Measurements from ENCODE around the gene LAMA4. TPM values are rescaled to one million over a fixed set of nuclear protein-coding genes. Genes with fewer than 3 reads are reported as not detected.

LAMA4 gene
- total RNA-seq, 2 donors from 2014 or later: 0.14 TPM; not detected in 1

DNA sequence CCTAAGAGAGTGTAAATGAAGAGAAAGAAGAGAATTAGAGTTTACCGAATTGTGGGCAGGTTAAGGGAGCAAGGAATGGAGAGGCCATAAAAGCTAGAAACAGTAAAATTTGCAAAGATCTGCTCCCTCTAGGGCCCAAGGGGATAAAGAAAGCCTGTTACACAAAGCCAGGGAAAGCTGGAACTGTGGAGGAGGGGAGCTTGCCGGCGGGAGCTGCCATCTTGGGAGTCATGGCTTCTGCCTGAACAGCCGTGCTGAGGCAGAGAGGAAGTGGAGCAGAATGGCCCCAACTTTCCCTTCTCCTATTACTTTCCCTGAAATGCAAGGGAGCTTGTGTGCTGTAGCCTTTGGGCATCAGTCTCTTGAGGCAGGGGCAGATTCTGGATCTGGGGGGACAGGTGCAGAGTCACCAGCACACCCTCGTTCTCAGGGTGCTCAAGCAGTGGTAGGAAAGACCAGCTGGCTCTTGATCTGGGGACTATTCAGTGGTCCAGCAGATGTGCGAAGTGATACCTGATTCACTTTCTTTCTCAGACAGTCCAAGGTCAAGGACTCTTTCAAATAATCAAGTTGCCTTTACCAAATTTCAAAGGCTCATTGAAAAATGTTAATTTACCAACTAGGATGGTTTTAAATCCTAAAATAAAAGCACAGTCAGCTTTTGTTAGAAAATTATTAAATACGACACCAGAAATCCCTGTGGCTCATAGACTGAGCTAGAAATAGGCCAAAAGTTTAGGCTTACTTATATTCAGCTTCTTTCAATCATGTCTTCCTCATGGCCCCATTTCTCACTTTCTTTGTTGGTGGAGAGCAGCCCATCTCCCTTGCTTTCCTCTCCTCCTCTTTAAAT lies 25.7 kb downstream of the LAMA4 start:
- Mint-ChIP-seq H3K4me3 (no peak overlapping the region), H3K36me3 (ENCODE audit: insufficient read depth in 2 of 2) (no peaks in the 10 kb centered on the region), H3K27ac (no peak overlapping the region), H3K4me1 (ENCODE audit: low read depth) (no peaks in the 10 kb centered on the region), H3K9me3 (no peaks in the 10 kb centered on the region), H3K27me3 (ENCODE audit: low read depth) (peaks cover 53% of the 10 kb centered on the region)
- DNase-seq (no peak), ATAC-seq (replicated peaks in 1 of 2) (no peak)

DNA sequence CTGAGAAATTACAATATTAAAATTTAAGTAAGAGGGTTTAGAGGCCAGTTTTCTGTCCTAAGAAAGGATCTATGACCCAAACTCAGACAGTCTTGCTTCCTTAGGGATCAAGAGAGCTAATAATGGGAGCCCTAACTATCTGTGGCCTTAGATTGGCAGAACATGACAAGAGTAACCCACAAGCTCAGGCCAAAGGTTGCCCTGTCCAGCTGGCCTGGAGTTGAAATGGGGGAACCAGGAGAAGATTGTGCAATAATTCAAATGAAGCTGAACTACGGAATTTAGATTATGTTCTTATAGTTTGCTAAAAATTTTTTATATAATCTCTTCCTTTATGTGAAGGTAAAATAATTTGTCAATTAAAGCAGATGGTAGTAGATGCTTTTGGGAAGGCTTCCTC lies 26.4 kb downstream of the LAMA4 start:
- Mint-ChIP-seq H3K27ac (no peak overlapping the region), H3K27me3 (ENCODE audit: low read depth) (peaks cover 51% of the 10 kb centered on the region), H3K9me3 (no peaks in the 10 kb centered on the region), H3K4me3 (no peak overlapping the region), H3K4me1 (ENCODE audit: low read depth) (no peaks in the 10 kb centered on the region), H3K36me3 (ENCODE audit: insufficient read depth in 2 of 2) (no peaks in the 10 kb centered on the region)
- ATAC-seq (replicated peaks in 1 of 2) (no peak), DNase-seq (no peak)

DNA sequence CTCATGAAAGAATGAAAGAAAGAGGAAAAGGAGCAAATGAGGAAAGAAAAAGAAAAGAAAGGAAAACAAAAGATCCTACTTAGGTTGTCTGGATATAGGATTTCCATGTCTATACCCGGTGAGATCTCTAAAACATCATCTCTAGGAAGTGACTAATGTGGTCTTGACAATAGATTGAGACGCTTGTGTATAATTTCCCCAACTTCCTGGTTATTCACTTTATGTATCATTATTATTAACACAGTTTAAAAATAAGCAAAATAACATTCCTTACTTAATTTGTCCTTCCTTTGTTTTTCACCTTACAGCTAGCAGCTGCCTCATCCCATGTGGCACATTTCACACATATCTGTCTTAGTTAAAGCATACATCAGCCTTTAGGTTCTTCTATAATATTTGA lies 27.0 kb downstream of the LAMA4 start:
- no peak for ATAC-seq (replicated peaks in 1 of 2)
- H3K4me3 Mint-ChIP-seq: no peak overlapping the region
- no peaks in the 10 kb centered on the region for H3K36me3 Mint-ChIP-seq (ENCODE audit: insufficient read depth in 2 of 2)
- H3K27me3 Mint-ChIP-seq (ENCODE audit: low read depth): peaks cover 48% of the 10 kb centered on the region
- H3K9me3 Mint-ChIP-seq: no peaks in the 10 kb centered on the region
- DNase-seq: no peak
- H3K27ac Mint-ChIP-seq: no peak overlapping the region
- H3K4me1 Mint-ChIP-seq (ENCODE audit: low read depth): no peaks in the 10 kb centered on the region

DNA sequence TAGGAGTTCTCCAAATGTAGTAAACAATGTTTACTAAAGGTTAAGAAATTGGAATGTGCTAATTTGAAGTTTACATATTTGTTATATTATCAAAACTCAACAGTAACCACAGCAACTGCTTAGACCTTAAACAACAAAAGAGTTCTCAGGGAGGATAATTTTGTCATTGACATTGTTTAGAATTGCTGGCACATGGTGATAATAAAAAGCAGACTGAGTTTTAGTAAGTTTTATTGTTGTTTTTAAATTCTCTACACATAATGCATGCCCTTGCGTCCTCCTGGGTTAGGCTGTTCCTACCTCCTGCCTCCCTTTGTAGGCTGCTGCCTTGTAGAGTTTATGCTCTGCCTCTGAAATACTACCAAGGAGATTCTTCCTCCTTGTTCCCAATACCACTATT lies 28.7 kb downstream of the LAMA4 start:
- Mint-ChIP-seq H3K27me3 (ENCODE audit: low read depth) (peaks cover 53% of the 10 kb centered on the region), H3K9me3 (no peaks in the 10 kb centered on the region), H3K4me1 (ENCODE audit: low read depth) (no peaks in the 10 kb centered on the region), H3K36me3 (ENCODE audit: insufficient read depth in 2 of 2) (no peaks in the 10 kb centered on the region), H3K27ac (no peak overlapping the region), H3K4me3 (no peak overlapping the region)
- DNase-seq (no peak), ATAC-seq (replicated peaks in 1 of 2) (no peak)

DNA sequence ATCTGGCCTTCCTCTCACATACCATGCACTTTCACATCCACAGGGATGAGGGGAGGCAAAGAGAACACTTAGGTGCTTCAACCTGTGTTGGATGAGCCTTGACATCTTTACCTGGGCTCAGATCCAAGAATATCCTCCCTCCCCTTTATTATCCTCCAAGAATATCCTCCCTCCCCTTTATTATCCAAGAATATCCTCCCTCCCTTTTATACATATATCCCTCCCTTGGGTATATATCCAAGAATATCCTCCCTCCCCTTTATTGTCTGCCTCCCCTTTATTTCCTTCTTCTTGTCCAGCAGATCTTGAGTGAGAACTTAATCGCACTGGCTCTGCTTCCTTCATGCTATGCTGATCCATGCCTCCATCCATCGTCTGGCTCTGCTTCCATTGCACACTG lies 30.3 kb downstream of the LAMA4 start:
- Mint-ChIP-seq H3K27ac (no peak overlapping the region), H3K4me1 (ENCODE audit: low read depth) (no peaks in the 10 kb centered on the region), H3K9me3 (no peaks in the 10 kb centered on the region), H3K4me3 (no peak overlapping the region), H3K27me3 (ENCODE audit: low read depth) (peaks cover 43% of the 10 kb centered on the region), H3K36me3 (ENCODE audit: insufficient read depth in 2 of 2) (no peaks in the 10 kb centered on the region)
- DNase-seq (no peak), ATAC-seq (replicated peaks in 1 of 2) (no peak)

DNA sequence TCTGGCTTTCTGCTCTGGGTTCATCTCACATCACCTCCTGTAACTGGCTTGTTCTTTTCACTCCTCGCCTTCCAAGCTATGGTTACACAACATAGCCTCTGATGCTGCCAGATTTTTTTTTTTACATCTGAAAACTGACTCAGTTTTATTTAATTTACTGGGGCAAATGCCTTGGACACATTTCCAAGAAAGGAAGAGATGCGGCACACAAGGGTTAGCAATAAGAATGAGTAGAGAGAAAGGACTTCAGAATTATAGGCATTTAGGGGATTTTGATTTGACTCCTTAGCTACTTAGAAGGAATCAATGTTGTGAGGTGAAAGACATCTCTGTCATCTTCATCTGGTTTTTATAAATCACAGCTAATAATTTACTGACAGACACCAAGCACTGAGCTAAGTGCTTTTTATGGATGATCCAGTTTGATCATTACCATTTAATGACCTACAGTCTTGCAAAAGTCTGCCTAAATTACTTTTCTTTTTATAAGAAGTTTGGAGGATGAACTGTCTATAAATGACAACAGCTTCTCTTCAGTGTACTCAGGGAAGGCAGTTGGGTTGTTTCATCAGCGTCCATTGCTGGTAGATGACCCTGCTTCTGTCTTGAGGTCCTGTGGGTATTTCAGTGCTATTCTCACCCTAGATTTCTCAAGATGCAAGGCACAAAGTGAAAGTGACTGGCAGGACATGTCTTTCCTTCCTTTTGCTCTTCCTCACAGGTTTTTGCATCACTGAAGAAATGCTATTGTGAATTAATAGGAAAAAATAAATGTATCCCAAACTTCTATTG lies 31.1 kb downstream of the LAMA4 start:
- DNase-seq (no peak), ATAC-seq (replicated peaks in 1 of 2) (no peak)
- Mint-ChIP-seq H3K9me3 (no peaks in the 10 kb centered on the region), H3K36me3 (ENCODE audit: insufficient read depth in 2 of 2) (no peaks in the 10 kb centered on the region), H3K4me1 (ENCODE audit: low read depth) (no peaks in the 10 kb centered on the region), H3K27ac (no peak overlapping the region), H3K27me3 (ENCODE audit: low read depth) (peaks cover 35% of the 10 kb centered on the region), H3K4me3 (no peak overlapping the region)

DNA sequence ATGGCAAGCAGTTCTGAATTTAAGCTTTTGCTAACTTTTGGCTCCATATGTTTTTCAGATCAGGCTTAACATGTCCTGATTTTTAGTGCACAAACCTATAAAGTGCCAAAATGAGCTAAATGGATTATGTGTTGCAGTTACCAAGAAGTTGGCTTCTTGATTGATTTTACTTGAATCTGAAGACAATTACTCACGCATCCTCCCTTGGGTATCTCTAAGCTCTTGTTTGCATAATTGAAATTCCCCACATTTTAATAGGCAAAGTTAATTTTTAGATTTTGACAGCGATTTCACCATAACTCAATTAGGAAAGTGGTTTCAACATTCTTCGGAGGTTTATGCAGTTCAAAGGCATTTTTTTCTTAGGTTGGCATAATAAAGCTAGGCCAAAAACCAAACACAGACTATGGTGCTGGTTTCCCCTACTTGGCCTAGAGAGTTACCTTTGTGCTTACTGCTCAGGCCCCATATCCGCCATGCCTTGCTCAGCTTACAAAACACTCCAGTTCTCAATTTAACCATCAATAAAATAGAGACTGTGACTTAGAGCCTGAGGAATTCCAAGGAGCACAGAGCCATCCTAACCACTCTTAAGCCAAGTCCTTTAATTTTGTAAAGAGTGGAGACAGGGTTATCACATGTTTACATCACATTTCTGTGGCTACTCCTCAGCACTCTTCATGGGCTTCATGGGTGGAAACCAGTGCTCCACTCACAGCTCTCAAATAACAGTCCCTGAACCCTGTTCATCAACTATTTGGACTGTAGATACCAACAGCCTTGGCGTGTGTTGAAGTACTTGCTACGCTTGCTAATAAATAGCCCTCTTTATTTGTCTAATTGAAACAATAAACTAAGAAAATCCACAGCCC lies 32.1 kb downstream of the LAMA4 start:
- Mint-ChIP-seq H3K4me1 (ENCODE audit: low read depth) (no peaks in the 10 kb centered on the region), H3K27me3 (ENCODE audit: low read depth) (peaks cover 31% of the 10 kb centered on the region), H3K4me3 (no peak overlapping the region), H3K27ac (no peak overlapping the region), H3K9me3 (no peaks in the 10 kb centered on the region), H3K36me3 (ENCODE audit: insufficient read depth in 2 of 2) (no peaks in the 10 kb centered on the region)
- ATAC-seq (replicated peaks in 1 of 2): no peak
- DNase-seq: no peak

DNA sequence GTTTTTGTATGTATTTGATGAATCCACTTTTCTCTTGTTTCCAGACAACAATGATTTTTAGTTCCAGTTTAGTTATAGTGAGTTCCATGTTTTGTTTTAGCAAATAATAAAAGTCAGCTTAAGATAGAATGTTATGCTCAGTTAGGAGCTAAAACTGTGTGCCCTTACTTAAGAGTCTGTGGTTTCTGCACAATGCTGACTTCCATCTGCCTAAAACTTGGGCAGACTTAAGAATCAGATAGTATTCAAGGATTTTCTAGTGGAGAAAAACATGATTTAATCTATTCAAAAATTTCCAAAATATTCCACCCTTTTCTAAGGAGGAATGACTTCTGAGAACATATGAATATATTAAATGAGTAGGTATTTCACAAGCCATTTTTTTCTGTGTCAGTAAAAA lies 32.8 kb downstream of the LAMA4 start:
- H3K9me3 Mint-ChIP-seq: no peaks in the 10 kb centered on the region
- H3K27ac Mint-ChIP-seq: no peak overlapping the region
- H3K4me3 Mint-ChIP-seq: no peak overlapping the region
- no peaks in the 10 kb centered on the region for H3K4me1 Mint-ChIP-seq (ENCODE audit: low read depth)
- no peaks in the 10 kb centered on the region for H3K36me3 Mint-ChIP-seq (ENCODE audit: insufficient read depth in 2 of 2)
- DNase-seq (no peak), ATAC-seq (replicated peaks in 1 of 2) (no peak)
- H3K27me3 Mint-ChIP-seq (ENCODE audit: low read depth): peaks cover 31% of the 10 kb centered on the region

DNA sequence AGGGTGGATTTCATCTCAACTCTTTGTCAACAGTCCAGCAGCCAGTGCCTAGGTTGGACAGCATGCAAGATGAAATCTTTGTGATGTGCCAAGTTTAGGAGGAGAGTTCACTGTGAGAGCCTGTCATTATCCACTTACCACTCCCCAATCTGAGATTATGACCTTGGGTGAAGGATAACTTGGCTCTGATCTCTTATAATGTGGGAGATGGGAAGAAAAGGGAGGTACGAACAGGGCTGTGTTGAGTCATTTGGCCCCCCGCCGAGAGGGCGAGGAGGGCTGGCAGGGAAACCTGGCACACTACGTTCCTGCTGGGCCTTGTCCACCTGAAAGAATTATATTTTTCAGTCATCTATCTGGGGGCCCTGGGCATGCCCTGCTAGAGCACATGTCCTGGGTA lies 35.8 kb downstream of the LAMA4 start:
- DNase-seq (no peak), ATAC-seq (replicated peaks in 1 of 2) (no peak)
- Mint-ChIP-seq H3K4me1 (ENCODE audit: low read depth) (no peaks in the 10 kb centered on the region), H3K36me3 (ENCODE audit: insufficient read depth in 2 of 2) (no peaks in the 10 kb centered on the region), H3K27me3 (ENCODE audit: low read depth) (peaks cover 20% of the 10 kb centered on the region), H3K9me3 (no peaks in the 10 kb centered on the region), H3K4me3 (no peak overlapping the region), H3K27ac (no peak overlapping the region)

DNA sequence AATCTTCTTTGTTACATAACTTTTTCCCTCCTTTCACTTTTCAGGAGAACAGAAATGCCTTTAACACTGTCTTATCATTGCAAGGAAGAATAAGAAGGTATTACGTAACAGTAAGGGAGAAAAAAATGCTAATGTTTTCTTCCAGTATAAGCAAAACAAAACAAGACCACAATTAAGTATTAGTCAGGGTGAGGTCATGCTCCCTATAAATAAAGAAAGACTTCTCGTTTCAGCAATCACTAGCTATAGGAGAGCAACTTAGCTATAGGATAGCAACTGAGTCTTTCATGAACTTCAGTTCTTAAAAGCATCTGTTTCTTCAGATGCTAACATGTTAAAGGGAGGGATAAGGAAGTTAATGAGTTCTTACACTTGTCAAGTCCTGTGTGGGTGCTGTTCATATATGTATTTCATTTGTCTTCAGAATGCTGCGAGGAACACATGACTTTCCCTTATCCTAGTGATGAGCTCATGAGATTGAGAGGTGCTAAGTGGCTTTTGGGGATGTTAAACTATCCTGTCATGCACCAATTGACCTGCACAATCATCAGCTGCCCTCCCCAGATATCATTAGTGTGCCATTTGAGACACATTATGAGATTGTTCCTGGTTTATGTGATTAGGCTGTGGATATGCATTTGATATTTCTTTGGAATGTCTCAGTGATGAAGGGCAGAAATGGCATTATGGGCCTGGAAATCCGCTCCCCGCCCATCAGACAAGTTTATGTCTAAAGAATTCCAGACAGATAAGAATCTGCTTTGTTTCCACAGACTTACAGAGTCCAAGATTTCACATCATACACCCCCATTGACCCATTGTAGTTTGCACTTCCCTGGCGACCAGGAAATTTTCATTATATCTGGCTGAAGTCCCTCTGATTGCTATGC lies 37.5 kb downstream of the LAMA4 start:
- no peak for ATAC-seq (replicated peaks in 1 of 2)
- Mint-ChIP-seq H3K36me3 (ENCODE audit: insufficient read depth in 2 of 2) (no peaks in the 10 kb centered on the region), H3K27me3 (ENCODE audit: low read depth) (peaks cover 17% of the 10 kb centered on the region), H3K4me1 (ENCODE audit: low read depth) (no peaks in the 10 kb centered on the region), H3K9me3 (no peaks in the 10 kb centered on the region), H3K27ac (no peak overlapping the region), H3K4me3 (no peak overlapping the region)
- no peak for DNase-seq

DNA sequence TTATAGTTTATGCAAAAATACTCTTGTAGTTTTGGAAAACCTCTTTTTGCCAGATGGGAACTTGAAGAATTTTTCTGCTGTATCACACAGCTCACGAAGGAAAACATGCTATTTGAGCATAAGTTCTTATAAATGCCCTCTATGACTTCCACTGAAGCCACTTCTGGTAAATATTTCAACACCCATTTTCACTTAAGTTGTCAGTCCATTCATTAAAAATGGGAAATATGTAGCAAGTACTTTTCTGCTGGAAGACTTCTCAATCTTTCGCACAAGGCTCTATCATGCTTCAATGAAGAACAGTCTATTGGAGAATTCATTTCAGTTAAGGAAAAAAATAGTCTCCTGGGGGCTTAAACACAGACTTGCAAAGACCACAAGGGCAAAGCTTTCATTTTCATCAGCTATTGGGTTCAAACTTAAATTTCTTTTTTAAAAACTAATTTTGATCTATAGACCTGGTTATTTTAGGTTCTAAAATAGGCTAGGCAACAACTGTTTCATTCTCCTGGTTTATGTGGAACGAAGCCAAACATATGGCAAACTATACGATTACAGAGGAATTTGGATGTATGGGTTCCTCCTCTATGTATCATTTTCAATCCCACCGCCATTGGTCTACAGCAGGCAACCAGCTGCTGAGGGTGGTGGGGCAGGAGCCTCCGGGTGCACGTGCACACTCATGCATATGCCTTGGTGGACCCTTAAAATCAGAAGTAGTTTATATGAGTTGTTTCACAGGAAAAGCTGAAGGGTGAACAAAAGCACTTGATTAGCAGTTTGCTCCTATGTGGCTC lies 38.7 kb downstream of the LAMA4 start:
- Mint-ChIP-seq H3K27ac (no peak overlapping the region), H3K27me3 (ENCODE audit: low read depth) (peaks cover 14% of the 10 kb centered on the region), H3K4me3 (no peak overlapping the region), H3K36me3 (ENCODE audit: insufficient read depth in 2 of 2) (no peaks in the 10 kb centered on the region), H3K4me1 (ENCODE audit: low read depth) (no peaks in the 10 kb centered on the region), H3K9me3 (no peaks in the 10 kb centered on the region)
- no peak for ATAC-seq (replicated peaks in 1 of 2)
- DNase-seq: no peak
